KOPT-K1 (cell line): Measurements from ENCODE around the gene CEP128.
"Not testable (repeated sequence)": the region's sequence is repeated elsewhere in the genome, so short reads cannot be mapped to it uniquely, and the experiment has no call there.

Experiments used
- H3K27ac ChIP-seq: fragments of 200-600 bp; sonication (generic); 2 replicates; pipeline ENCODE4 v1.5.1; 2016; ENCODE audit warnings: antibody characterized with exemption, mild to moderate bottlenecking, low read depth, low read length; ENCODE audit not compliant: poor library complexity, severe bottlenecking
- H3K36me3 ChIP-seq: fragments of 200-600 bp; sonication (generic); 2 replicates; pipeline ENCODE4 v1.5.1; 2017; ENCODE audit warnings: antibody characterized with exemption, mild to moderate bottlenecking, low read length, moderate library complexity; ENCODE audit not compliant: insufficient read depth
- H3K9me3 ChIP-seq: fragments of 200-600 bp; sonication (generic); 2 replicates; pipeline ENCODE4 v1.5.1; 2017; ENCODE audit warnings: antibody characterized with exemption, low read length, mild to moderate bottlenecking; ENCODE audit not compliant: insufficient read depth, poor library complexity, severe bottlenecking

Gene CEP128

GRCh38 chr14:80933686-80934085, 7.9 kb downstream of the CEP128 start:
- Histone ChIP-seq H3K9me3 (peaks cover 10% of the 10 kb centered on the region), H3K27ac (no peak overlapping the region), H3K36me3 (peaks cover 18% of the 10 kb centered on the region)

- Histone ChIP-seq H3K36me3 (peaks cover 14% of the 10 kb centered on the region), H3K27ac (no peak overlapping the region), H3K9me3 (peaks cover 11% of the 10 kb centered on the region)
Measured at GRCh38 chr14:80933282-80933681, 8.3 kb downstream of the CEP128 start.

- Histone ChIP-seq H3K9me3 (peaks cover 11% of the 10 kb centered on the region), H3K36me3 (peaks cover 11% of the 10 kb centered on the region), H3K27ac (peak overlapping the region; percentile 47)
Measured at GRCh38 chr14:80930836-80931389, 10.6 kb downstream of the CEP128 start.

- Histone ChIP-seq H3K36me3 (peaks cover 8% of the 10 kb centered on the region), H3K9me3 (peaks cover 11% of the 10 kb centered on the region), H3K27ac (peak overlapping the region; percentile 47)
Measured at GRCh38 chr14:80930095-80930494, 11.4 kb downstream of the CEP128 start.

GRCh38 chr14:80927083-80927989, 14.2 kb downstream of the CEP128 start:
- H3K9me3 ChIP-seq: peaks cover 11% of the 10 kb centered on the region
- peaks cover 8% of the 10 kb centered on the region for H3K36me3 ChIP-seq
- no peak overlapping the region for H3K27ac ChIP-seq

- H3K36me3 ChIP-seq: peaks cover 8% of the 10 kb centered on the region
- H3K9me3 ChIP-seq: peaks cover 11% of the 10 kb centered on the region
- no peak overlapping the region for H3K27ac ChIP-seq
Measured at GRCh38 chr14:80926397-80927082, 15.0 kb downstream of the CEP128 start.

- peaks cover 5% of the 10 kb centered on the region for H3K36me3 ChIP-seq
- H3K9me3 ChIP-seq: peaks cover 10% of the 10 kb centered on the region
- no peak overlapping the region for H3K27ac ChIP-seq
Measured at GRCh38 chr14:80924365-80925103, 17.0 kb downstream of the CEP128 start.

GRCh38 chr14:80923368-80923767, 18.2 kb downstream of the CEP128 start:
- H3K36me3 ChIP-seq: no peaks in the 10 kb centered on the region
- no peaks in the 10 kb centered on the region for H3K9me3 ChIP-seq
- H3K27ac ChIP-seq: no peak overlapping the region

- H3K36me3 ChIP-seq: peaks cover 19% of the 10 kb centered on the region
- no peaks in the 10 kb centered on the region for H3K9me3 ChIP-seq
- no peak overlapping the region for H3K27ac ChIP-seq
Measured at GRCh38 chr14:80919622-80920021, 21.9 kb downstream of the CEP128 start.

- H3K9me3 ChIP-seq, H3K27ac ChIP-seq: not testable (repeated sequence)
- peaks cover 55% of the 10 kb centered on the region for H3K36me3 ChIP-seq
Measured at GRCh38 chr14:80912013-80912412, 29.5 kb downstream of the CEP128 start.

- no peaks in the 10 kb centered on the region for H3K9me3 ChIP-seq
- no peak overlapping the region for H3K27ac ChIP-seq
- H3K36me3 ChIP-seq: peaks cover 41% of the 10 kb centered on the region
Measured at GRCh38 chr14:80906946-80907345, 34.6 kb downstream of the CEP128 start.

GRCh38 chr14:80906336-80906735, 35.2 kb downstream of the CEP128 start:
- Histone ChIP-seq H3K9me3 (no peaks in the 10 kb centered on the region), H3K36me3 (peaks cover 45% of the 10 kb centered on the region), H3K27ac (no peak overlapping the region)

GRCh38 chr14:80902608-80903007, 38.9 kb downstream of the CEP128 start:
- H3K9me3 ChIP-seq: no peaks in the 10 kb centered on the region
- no peak overlapping the region for H3K27ac ChIP-seq
- peaks cover 65% of the 10 kb centered on the region for H3K36me3 ChIP-seq

GRCh38 chr14:80901822-80902221, 39.7 kb downstream of the CEP128 start:
- no peak overlapping the region for H3K27ac ChIP-seq
- peaks cover 59% of the 10 kb centered on the region for H3K36me3 ChIP-seq
- H3K9me3 ChIP-seq: no peaks in the 10 kb centered on the region

GRCh38 chr14:80901260-80901659, 40.3 kb downstream of the CEP128 start:
- H3K27ac ChIP-seq: no peak overlapping the region
- peaks cover 56% of the 10 kb centered on the region for H3K36me3 ChIP-seq
- H3K9me3 ChIP-seq: no peaks in the 10 kb centered on the region
